Tibial nerve (tissue), 4 donors: ENCODE data around the gene BMP7. TPM values are rescaled to one million over a fixed set of nuclear protein-coding genes. Genes with fewer than 3 reads are reported as not detected.

Experiments
- DNase-seq, 2 donors: peaks; one replicate each; pipeline ENCODE4 v3.0.0-alpha.2; 2019; ENCODE audit warnings: low spot score in 2 of 2
- H3K27ac ChIP-seq, 4 donors: fragments of 200-600 bp; sonication (generic) in 3 of 4; one replicate each; pipeline ENCODE4 v1.5.1; 2017 to 2019; ENCODE audit warnings: mild to moderate bottlenecking in 1 of 4
- H3K27me3 ChIP-seq, 2 donors: fragments of 200-600 bp; sonication (generic) in 1 of 2; one replicate each; pipeline versions ENCODE4 v1.5.1 to v1.6.0; 2017 to 2019
- H3K36me3 ChIP-seq, 3 donors: fragments of 200-600 bp; sonication (generic); one replicate each; pipeline ENCODE4 v1.5.1; 2018 to 2019
- H3K4me1 ChIP-seq, 4 donors: fragments of 200-600 bp; sonication (generic) in 3 of 4; one replicate each; pipeline ENCODE4 v1.5.1; 2017 to 2019
- H3K4me3 ChIP-seq, 4 donors: fragments of 200-600 bp; sonication (generic) in 3 of 4; one replicate each; pipeline ENCODE4 v1.5.1; 2017 to 2019; ENCODE audit warnings: mild to moderate bottlenecking in 1 of 4, moderate library complexity in 1 of 4
- H3K9me3 ChIP-seq, 4 donors: fragments of 200-600 bp; sonication (generic) in 3 of 4; one replicate each; pipeline ENCODE4 v1.5.1; 2017 to 2019
- EP300 ChIP-seq, 2 donors: sonication (generic); formaldehyde crosslinking; IDR thresholded peaks; one replicate each; pipeline ENCODE4 v1.6.1; 2017; ENCODE audit warnings: antibody characterized with exemption in 2 of 2, mild to moderate bottlenecking in 1 of 2
- POLR2A ChIP-seq, 2 donors: fragments of 450-650 bp; IDR thresholded peaks; one replicate each; pipeline ENCODE4 v1.6.1; 2017; ENCODE audit warnings: antibody characterized with exemption in 2 of 2, mild to moderate bottlenecking in 2 of 2, moderate library complexity in 2 of 2
- WGBS, 2 donors: methylation state at CpG; one replicate each; pipeline ENCODE4 v1.1.5; 2018; 5-methylcytosine and 5-hydroxymethylcytosine counted together
- total RNA-seq, 4 donors: library from RNA; depleted of rRNA; stranded (reverse); fragments of >200 nt; gene quantifications; one replicate each; pipeline ENCODE4 v1.1.0, GENCODE V29; 2016
- TF ChIP-seq, protein P1 (sequence below), 5 experiments: fragments of 200-600 bp in 3 of 5; fragments of 450-650 bp in 2 of 5; sonication (generic) in 3 of 5; IDR thresholded peaks; one replicate each; pipeline ENCODE4 v1.5.1; 2016 to 2019; ENCODE audit warnings: antibody characterized with exemption in 5 of 5, mild to moderate bottlenecking in 3 of 5, moderate library complexity in 2 of 5

BMP7 gene
- total RNA-seq, 4 donors from 2014 or later = 11.7 to 14.2 (median 13.4) TPM

DNA sequence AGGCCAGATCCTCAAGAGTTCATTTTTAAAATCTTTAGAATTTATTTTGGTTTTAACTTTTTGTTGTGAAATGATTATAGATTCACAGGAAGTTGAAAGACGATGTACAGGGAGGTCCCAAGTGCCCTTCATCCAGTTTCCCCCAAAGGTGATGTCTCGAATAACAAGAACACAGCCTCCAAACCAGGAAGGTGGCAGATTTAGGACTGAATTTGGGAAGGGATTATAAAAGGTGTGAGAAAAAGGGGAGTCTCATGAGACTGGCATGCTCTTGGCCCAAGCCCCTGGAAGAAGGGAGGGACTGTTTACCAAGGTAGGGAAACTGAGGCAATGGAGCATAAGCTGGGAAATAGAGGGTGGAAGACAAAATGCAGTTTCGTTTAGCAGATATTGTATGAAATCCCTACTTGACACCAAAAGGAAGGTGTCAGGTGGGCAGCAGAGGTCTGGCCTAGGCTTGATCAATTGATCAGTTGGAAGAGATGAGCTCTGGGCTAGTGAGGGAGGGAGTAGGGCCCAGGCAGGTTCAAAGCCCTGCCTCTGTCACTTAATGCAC is 81.2 kb downstream of the BMP7 start:
- Histone ChIP-seq H3K4me3 (no peak overlapping the region), H3K27ac (no peak overlapping the region), H3K4me1 (peaks cover 0 to 5% (median 0%) of the 10 kb centered on the region in 4 donors), H3K27me3 (no peaks in the 10 kb centered on the region), H3K9me3 (no peaks in the 10 kb centered on the region), H3K36me3 (peaks cover 0 to 7% (median 0%) of the 10 kb centered on the region in 3 donors)
- TF ChIP-seq POLR2A (IDR thresholded peaks at IDR 0.05) (no peak), EP300 (IDR thresholded peaks at IDR 0.05) (no peak)
- TF ChIP-seq, protein P1, sequence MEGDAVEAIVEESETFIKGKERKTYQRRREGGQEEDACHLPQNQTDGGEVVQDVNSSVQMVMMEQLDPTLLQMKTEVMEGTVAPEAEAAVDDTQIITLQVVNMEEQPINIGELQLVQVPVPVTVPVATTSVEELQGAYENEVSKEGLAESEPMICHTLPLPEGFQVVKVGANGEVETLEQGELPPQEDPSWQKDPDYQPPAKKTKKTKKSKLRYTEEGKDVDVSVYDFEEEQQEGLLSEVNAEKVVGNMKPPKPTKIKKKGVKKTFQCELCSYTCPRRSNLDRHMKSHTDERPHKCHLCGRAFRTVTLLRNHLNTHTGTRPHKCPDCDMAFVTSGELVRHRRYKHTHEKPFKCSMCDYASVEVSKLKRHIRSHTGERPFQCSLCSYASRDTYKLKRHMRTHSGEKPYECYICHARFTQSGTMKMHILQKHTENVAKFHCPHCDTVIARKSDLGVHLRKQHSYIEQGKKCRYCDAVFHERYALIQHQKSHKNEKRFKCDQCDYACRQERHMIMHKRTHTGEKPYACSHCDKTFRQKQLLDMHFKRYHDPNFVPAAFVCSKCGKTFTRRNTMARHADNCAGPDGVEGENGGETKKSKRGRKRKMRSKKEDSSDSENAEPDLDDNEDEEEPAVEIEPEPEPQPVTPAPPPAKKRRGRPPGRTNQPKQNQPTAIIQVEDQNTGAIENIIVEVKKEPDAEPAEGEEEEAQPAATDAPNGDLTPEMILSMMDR (IDR thresholded peaks at IDR 0.05) = no peak
- DNase-seq = no peak
- 89% methylated on average over 3 of the region's 3 CpGs for WGBS, 2 donors

DNA sequence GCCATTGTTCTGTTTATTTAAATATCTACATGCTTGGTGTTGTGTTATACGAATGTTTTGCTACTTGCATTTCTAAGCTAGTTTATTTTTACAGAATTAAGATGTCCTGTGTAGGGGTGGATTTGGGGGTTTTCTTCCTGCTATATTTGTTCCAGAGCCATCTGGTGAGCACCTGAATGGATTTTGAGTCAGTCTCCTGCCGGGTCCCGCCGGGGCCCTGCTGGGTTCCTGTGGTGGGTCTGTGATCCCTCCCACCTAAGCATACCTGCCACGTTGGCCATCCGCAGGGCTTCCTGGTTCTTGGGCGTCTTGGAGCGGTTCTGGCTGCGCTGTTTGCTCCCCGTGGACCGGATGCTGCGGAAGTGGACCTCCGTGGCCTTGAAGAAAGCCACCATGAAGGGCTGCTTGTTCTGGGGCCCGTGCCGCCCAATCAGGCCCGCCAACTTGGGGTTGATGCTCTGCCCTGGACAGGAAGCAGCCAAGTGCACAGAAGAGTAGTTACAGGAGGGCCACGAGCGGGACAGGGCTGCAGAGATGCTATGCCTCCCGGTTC is 82.9 kb downstream of the BMP7 start:
- Histone ChIP-seq H3K9me3 (no peaks in the 10 kb centered on the region), H3K27me3 (no peaks in the 10 kb centered on the region), H3K27ac (no peak overlapping the region), H3K36me3 (peaks cover 0 to 7% (median 0%) of the 10 kb centered on the region in 3 donors), H3K4me3 (no peak overlapping the region), H3K4me1 (peaks cover 0 to 19% (median 0%) of the 10 kb centered on the region in 4 donors)
- 86 to 89% methylated on average over 11 to 12 of the region's 19 CpGs for WGBS, 2 donors
- DNase-seq = no peak
- TF ChIP-seq POLR2A (IDR thresholded peaks at IDR 0.05) (no peak), EP300 (IDR thresholded peaks at IDR 0.05) (no peak)
- TF ChIP-seq, protein P1 (IDR thresholded peaks at IDR 0.05) = no peak

DNA sequence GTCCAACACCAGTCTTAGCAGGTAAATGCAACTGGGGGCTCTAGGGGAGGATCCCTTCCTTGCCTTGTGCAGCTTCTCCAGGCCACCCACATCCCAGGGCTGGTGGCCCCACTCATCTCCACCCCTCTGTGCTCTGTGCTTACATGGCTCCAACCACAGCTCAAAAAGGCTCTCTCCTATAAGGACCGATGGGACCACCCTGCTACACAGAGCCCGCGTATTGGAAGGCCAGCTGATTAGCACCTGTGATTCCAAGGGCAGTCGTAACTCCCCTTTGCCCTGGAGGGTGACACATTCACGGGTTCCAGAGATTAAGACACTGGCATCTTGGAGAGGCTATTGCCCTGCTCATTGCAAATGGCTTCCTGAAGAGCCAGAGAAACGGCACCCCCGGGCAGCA is 84.8 kb downstream of the BMP7 start:
- 73 to 79% methylated on average over 7 of the region's 7 CpGs for WGBS, 2 donors
- Histone ChIP-seq H3K4me1 (peaks cover 0 to 19% (median 0%) of the 10 kb centered on the region in 4 donors), H3K27me3 (no peaks in the 10 kb centered on the region), H3K27ac (no peak overlapping the region), H3K4me3 (no peak overlapping the region), H3K9me3 (no peaks in the 10 kb centered on the region), H3K36me3 (peaks cover 0 to 7% (median 0%) of the 10 kb centered on the region in 3 donors)
- TF ChIP-seq EP300 (IDR thresholded peaks at IDR 0.05) (no peak), POLR2A (IDR thresholded peaks at IDR 0.05) (no peak)
- TF ChIP-seq, protein P1 (IDR thresholded peaks at IDR 0.05) = no peak
- DNase-seq = no peak

DNA sequence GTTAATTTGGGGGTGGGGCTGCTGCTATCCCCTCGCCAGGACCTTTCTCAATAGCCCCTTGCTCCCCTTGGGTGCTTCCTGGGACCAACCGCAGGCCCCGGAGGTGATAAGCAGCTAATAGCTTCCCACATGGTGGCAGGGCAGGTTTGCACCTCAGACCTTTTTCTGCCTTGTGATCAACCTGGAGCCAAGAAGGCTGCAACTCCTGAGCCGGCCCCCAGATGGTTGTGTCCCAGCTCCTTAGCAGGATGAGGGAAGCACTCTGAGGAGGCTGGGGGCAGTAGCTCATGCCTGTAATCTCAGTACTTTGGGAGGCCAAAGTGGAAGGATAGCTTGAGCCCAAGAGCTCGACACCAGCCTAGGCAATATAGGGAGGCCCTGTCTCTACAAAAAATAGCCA is 85.5 kb downstream of the BMP7 start:
- Histone ChIP-seq H3K36me3 (peaks cover 0 to 7% (median 0%) of the 10 kb centered on the region in 3 donors), H3K27ac (peak overlapping the region in 2 of 4 donors; percentile 25 to 53), H3K4me3 (no peak overlapping the region), H3K27me3 (no peaks in the 10 kb centered on the region), H3K4me1 (peaks cover 0 to 19% (median 0%) of the 10 kb centered on the region in 4 donors), H3K9me3 (no peaks in the 10 kb centered on the region)
- TF ChIP-seq POLR2A (IDR thresholded peaks at IDR 0.05) (no peak), EP300 (IDR thresholded peaks at IDR 0.05) (no peak)
- TF ChIP-seq, protein P1 (IDR thresholded peaks at IDR 0.05) = no peak
- DNase-seq = no peak
- WGBS, 2 donors = 53 to 64% methylated on average over 5 of the region's 5 CpGs

DNA sequence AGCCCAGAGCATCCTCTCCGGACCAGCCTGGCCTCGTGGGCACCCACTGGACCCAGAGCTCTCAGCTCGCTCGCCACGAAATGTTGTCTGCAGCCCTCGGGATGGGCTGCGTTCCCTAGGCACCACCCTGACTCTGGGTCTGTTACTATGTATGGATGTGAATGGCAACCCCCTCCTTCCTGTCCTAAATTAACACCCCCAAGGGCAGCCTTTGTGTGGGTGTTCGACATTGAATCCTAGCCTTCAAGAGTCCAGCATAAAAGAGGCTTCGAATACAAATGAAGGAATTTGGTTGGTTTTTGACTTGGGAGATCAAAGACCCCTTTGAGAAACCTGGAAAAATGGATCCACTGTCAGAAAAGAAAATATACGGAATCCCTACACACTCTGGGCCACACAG is 86.1 kb downstream of the BMP7 start:
- TF ChIP-seq, protein P1 (IDR thresholded peaks at IDR 0.05) = no peak
- TF ChIP-seq POLR2A (IDR thresholded peaks at IDR 0.05) (no peak), EP300 (IDR thresholded peaks at IDR 0.05) (no peak)
- peaks cover 0 to 7% (median 0%) of the 10 kb centered on the region in 3 donors for H3K36me3 ChIP-seq

More for the DNA sequence above, 86.1 kb downstream of the BMP7 start:
- Histone ChIP-seq H3K27me3 (no peaks in the 10 kb centered on the region), H3K27ac (peak overlapping the region in 2 of 4 donors; percentile 25 to 53), H3K4me1 (peaks cover 0 to 19% (median 0%) of the 10 kb centered on the region in 4 donors), H3K9me3 (no peaks in the 10 kb centered on the region), H3K4me3 (no peak overlapping the region)
- no peak for DNase-seq
- WGBS, 2 donors = 22 to 30% methylated on average over 7 to 9 of the region's 10 CpGs
